ENCODE measurements around the gene NPW.
A peak's percentile ranks its signal among the peaks of the same experiment; 100 is the strongest.

Gene NPW

DNA sequence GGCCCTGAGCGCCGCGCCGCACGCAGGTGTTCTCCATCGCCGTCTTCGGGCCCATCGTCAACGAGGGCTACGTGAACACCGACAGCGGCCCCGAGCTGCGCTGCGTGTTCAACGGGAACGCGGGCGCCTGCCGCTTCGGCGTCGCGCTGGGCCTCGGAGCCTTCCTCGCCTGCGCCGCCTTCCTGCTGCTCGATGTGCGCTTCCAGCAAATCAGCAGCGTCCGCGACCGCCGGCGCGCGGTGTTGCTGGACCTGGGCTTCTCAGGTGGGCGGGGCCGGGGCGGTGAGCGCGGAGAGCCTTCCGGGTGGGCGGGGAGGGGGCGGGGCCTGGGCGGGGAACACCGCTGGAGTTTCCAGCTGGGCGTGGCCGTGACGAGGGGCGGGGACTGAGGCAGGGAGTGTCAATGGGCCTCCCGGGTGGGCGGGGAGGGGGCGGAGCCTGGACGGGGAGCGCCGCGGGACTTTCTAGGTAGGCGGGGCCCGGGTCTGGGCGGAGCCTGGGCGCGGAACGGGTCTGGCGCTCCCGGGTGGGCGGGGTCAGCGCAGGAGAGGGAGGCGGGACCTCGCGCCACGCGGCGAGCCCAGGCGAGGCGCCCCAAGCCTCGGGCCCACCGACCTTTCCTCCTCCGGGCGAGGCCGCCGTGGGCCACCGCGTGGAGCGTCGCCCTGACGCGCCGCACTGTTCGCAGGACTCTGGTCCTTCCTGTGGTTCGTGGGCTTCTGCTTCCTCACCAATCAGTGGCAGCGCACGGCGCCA lies 27.5 kb upstream of the NPW start:
- DNase-seq (ENCODE audit: extremely low read depth, insufficient read length) = peak; percentile 92

DNA sequence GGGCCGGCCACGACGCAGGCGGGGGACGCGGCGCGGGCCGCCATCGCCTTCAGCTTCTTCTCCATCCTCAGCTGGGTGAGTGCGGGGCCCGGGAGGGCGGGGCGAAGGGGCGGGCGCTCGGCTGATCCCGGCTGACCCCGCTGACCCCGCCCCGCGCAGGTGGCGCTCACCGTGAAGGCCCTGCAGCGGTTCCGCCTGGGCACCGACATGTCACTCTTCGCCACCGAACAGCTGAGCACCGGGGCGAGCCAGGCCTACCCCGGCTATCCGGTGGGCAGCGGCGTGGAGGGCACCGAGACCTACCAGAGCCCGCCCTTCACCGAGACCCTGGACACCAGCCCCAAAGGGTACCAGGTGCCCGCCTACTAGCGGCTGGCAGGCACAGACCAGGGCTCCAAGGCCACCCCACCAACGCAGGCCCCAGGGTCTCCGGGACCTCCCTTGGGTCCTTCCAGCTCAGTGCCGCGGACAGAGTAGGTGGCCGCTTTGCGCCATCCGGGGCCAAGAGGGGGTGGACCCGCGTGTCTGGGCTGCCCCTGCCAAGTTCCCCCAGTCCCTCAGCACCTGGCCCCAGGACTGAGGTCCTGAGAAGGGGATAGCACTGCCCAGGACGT lies 26.8 kb upstream of the NPW start:
- TF ChIP-seq, protein P1, sequence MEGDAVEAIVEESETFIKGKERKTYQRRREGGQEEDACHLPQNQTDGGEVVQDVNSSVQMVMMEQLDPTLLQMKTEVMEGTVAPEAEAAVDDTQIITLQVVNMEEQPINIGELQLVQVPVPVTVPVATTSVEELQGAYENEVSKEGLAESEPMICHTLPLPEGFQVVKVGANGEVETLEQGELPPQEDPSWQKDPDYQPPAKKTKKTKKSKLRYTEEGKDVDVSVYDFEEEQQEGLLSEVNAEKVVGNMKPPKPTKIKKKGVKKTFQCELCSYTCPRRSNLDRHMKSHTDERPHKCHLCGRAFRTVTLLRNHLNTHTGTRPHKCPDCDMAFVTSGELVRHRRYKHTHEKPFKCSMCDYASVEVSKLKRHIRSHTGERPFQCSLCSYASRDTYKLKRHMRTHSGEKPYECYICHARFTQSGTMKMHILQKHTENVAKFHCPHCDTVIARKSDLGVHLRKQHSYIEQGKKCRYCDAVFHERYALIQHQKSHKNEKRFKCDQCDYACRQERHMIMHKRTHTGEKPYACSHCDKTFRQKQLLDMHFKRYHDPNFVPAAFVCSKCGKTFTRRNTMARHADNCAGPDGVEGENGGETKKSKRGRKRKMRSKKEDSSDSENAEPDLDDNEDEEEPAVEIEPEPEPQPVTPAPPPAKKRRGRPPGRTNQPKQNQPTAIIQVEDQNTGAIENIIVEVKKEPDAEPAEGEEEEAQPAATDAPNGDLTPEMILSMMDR (IDR thresholded peaks at IDR 0.05; ENCODE audit: insufficient read depth, low read length, poor library complexity, severe bottlenecking) = no peak
- DNase-seq (ENCODE audit: extremely low read depth, insufficient read length) = peak; percentile 26
- Histone ChIP-seq H3K4me3 (replicated peaks; ENCODE audit: low read depth, low read length) (no peak overlapping the region), H3K36me3 (ENCODE audit: control insufficient read depth, insufficient read depth, low read length) (peaks cover 4% of the 10 kb centered on the region), H3K27me3 (replicated peaks; ENCODE audit: control insufficient read depth, insufficient read depth, low read length) (no peaks in the 10 kb centered on the region)

More for the DNA sequence above, 27.5 kb upstream of the NPW start:
- Histone ChIP-seq H3K27me3 (replicated peaks; ENCODE audit: control insufficient read depth, insufficient read depth, low read length) (no peaks in the 10 kb centered on the region), H3K4me3 (replicated peaks; ENCODE audit: low read depth, low read length) (peak overlapping the region; percentile 27), H3K36me3 (ENCODE audit: control insufficient read depth, insufficient read depth, low read length) (peaks cover 3% of the 10 kb centered on the region)
- TF ChIP-seq, protein P1 (IDR thresholded peaks at IDR 0.05; ENCODE audit: insufficient read depth, low read length, poor library complexity, severe bottlenecking) = no peak

DNA sequence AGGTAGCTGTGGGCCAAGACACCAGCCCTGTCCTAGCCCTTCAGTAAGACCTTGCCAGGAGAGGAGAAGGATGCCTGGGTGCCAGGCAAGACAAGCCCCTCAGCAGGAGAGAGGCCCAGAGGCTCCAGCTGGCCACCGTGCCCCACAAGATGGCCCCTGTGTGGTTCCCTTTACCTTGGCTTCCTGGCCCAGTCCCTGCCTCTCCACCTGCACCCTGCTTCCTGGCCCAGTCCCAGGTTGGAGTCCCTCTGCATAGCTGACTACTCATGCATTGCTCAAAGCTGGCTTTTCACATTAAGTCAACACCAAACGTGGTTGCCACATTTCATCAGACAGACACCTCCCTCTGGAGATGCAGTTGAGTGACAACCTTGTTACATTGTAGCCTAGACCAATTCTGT lies 25.9 kb upstream of the NPW start:
- TF ChIP-seq, protein P1 (IDR thresholded peaks at IDR 0.05; ENCODE audit: insufficient read depth, low read length, poor library complexity, severe bottlenecking) = no peak
- DNase-seq (ENCODE audit: extremely low read depth, insufficient read length) = peak; percentile 22

DNA sequence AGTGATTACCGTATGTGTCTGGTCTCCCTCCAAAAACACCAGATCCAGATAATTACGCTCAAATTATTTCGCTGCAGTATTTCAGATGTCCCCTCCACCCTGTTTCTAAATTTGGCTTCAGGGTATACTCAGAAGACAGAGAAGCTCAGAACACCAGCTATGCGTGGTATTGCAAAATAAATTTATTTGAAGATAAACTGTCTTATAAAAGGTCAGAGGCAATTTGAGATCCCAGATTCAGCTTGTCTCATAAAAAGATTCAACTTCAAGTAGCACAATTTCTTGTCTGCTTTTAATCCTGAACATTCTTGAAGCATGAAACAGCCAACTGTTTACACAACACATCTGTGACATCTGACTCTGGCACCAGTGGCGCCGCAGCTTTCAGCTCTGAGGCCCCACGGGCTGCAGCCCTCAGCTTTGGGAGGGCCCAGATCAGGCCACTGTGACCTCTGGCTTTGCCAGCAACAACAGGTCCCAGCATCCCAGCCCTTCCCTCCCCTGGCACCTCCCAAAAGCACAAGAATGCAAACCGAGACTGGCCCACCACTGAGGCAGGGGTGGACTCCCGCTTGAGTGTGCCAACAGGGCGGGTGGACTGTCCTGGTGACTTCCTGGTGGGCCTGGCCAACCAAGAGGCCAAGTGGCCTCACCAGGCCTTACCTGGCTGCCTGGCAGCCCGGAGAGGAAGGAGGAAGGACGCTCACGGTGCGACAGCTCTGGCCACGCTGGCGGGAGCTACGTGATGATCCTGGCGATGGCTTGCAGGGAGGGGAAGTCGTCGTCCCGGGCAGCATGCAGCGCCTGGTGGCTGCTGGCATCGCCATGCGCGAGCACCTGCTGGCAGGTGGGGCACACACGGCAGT lies 21.9 kb upstream of the NPW start:
- peaks cover 38% of the 10 kb centered on the region for H3K36me3 ChIP-seq (ENCODE audit: control insufficient read depth, insufficient read depth, low read length)
- H3K27me3 ChIP-seq (replicated peaks; ENCODE audit: control insufficient read depth, insufficient read depth, low read length) = no peaks in the 10 kb centered on the region
- TF ChIP-seq, protein P1 (IDR thresholded peaks at IDR 0.05; ENCODE audit: insufficient read depth, low read length, poor library complexity, severe bottlenecking) = no peak
- no peak overlapping the region for H3K4me3 ChIP-seq (replicated peaks; ENCODE audit: low read depth, low read length)
- no peak for DNase-seq (ENCODE audit: extremely low read depth, insufficient read length)

More for the DNA sequence above, 25.9 kb upstream of the NPW start:
- Histone ChIP-seq H3K36me3 (ENCODE audit: control insufficient read depth, insufficient read depth, low read length) (peaks cover 7% of the 10 kb centered on the region), H3K4me3 (replicated peaks; ENCODE audit: low read depth, low read length) (no peak overlapping the region), H3K27me3 (replicated peaks; ENCODE audit: control insufficient read depth, insufficient read depth, low read length) (no peaks in the 10 kb centered on the region)

DNA sequence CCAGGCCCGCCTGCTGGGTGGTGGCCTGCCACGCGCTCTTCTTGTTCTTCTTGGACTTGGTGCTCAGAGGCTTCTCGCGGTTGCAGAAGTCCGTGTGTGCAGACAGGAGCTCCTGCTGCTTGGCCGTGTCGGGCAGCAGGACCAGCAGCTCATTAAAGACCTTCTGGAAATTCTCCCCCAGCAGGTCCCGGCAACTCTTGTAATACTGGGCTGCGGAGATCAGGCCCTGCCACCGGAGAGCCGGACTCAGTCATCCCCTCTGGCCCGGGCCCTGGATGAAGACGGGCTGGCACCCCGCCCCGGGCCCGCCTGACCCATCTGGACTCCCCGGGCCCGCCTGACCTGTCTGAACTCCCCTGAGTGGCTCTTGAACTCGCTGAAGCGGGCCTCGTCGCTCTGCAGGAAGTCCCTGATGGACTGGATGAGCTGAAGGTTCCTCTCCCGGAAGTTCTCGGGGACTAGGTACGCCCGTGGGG lies 21.2 kb upstream of the NPW start:
- H3K36me3 ChIP-seq (ENCODE audit: control insufficient read depth, insufficient read depth, low read length) = peaks cover 45% of the 10 kb centered on the region
- H3K27me3 ChIP-seq (replicated peaks; ENCODE audit: control insufficient read depth, insufficient read depth, low read length) = no peaks in the 10 kb centered on the region
- no peak for DNase-seq (ENCODE audit: extremely low read depth, insufficient read length)
- TF ChIP-seq, protein P1 (IDR thresholded peaks at IDR 0.05; ENCODE audit: insufficient read depth, low read length, poor library complexity, severe bottlenecking) = no peak
- no peak overlapping the region for H3K4me3 ChIP-seq (replicated peaks; ENCODE audit: low read depth, low read length)

Measured in GM06990 (cell line).